HG03565 (cell line): ENCODE data around the gene GCM1.

ENCODE experiments used
- ATAC-seq: cut with Tn5 transposase; IDR thresholded peaks from one replicate; pipeline ENCODE4 v1.9.1; 2021; ENCODE audit warnings: mild to moderate bottlenecking, moderate library complexity; ENCODE audit not compliant: unreplicated experiment

GCM1 gene

GRCh38 chr6:53154071-53154470 lies 5.4 kb upstream of the GCM1 start:
- no peak for ATAC-seq

- ATAC-seq, result no peak
Measured at GRCh38 chr6:53152576-53152975, 3.9 kb upstream of the GCM1 start.

- no peak for ATAC-seq
Measured at GRCh38 chr6:53151676-53152075, 3.0 kb upstream of the GCM1 start.

GRCh38 chr6:53144802-53145201 lies 3.8 kb downstream of the GCM1 start:
- no peak for ATAC-seq

GRCh38 chr6:53143710-53144109 lies 4.9 kb downstream of the GCM1 start:
- ATAC-seq, result no peak

GRCh38 chr6:53142810-53143209 lies 5.8 kb downstream of the GCM1 start:
- no peak for ATAC-seq

- ATAC-seq, result no peak
Measured at GRCh38 chr6:53139841-53140413, 8.7 kb downstream of the GCM1 start.

GRCh38 chr6:53136000-53136609 lies 12.5 kb downstream of the GCM1 start:
- ATAC-seq, result no peak

- no peak for ATAC-seq
Measured at GRCh38 chr6:53134601-53135235, 13.9 kb downstream of the GCM1 start.

- no peak for ATAC-seq
Measured at GRCh38 chr6:53133961-53134360, 14.7 kb downstream of the GCM1 start.

GRCh38 chr6:53130569-53131290 lies 17.9 kb downstream of the GCM1 start:
- ATAC-seq, result no peak

GRCh38 chr6:53128842-53129241 lies 19.8 kb downstream of the GCM1 start:
- ATAC-seq, result no peak

- no peak for ATAC-seq
Measured at GRCh38 chr6:53125276-53125675, 23.4 kb downstream of the GCM1 start.

- ATAC-seq, result no peak
Measured at GRCh38 chr6:53124131-53124800, 24.4 kb downstream of the GCM1 start.

- no peak for ATAC-seq
Measured at GRCh38 chr6:53119772-53120409, 28.8 kb downstream of the GCM1 start.

GRCh38 chr6:53119349-53119748 lies 29.3 kb downstream of the GCM1 start:
- ATAC-seq, result no peak

GRCh38 chr6:53115741-53116140 lies 32.9 kb downstream of the GCM1 start:
- no peak for ATAC-seq

GRCh38 chr6:53115113-53115512 lies 33.5 kb downstream of the GCM1 start:
- no peak for ATAC-seq

- no peak for ATAC-seq
Measured at GRCh38 chr6:53113742-53114141, 34.9 kb downstream of the GCM1 start.

GRCh38 chr6:53112871-53113270 lies 35.8 kb downstream of the GCM1 start:
- ATAC-seq, result no peak

- no peak for ATAC-seq
Measured at GRCh38 chr6:53112404-53112803, 36.2 kb downstream of the GCM1 start.
